CD4-positive, alpha-beta T cell treated with Interleukin-17A for 4 hours (primary cell): Measurements from ENCODE around the gene BIRC2.

Source experiments
- DNase-seq: peaks from one replicate; pipeline ENCODE4 v3.0.0-alpha.2; 2020; ENCODE audit warnings: mixed read lengths

BIRC2 gene

DNA sequence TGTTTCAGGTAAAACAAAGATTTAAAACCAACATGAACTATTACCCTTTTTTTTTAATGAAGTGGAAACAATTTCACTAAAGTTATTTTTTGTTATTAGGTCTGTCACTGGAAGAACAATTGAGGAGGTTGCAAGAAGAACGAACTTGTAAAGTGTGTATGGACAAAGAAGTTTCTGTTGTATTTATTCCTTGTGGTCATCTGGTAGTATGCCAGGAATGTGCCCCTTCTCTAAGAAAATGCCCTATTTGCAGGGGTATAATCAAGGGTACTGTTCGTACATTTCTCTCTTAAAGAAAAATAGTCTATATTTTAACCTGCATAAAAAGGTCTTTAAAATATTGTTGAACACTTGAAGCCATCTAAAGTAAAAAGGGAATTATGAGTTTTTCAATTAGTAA lies 30.9 kb downstream of the BIRC2 start:
- DNase-seq: no peak

DNA sequence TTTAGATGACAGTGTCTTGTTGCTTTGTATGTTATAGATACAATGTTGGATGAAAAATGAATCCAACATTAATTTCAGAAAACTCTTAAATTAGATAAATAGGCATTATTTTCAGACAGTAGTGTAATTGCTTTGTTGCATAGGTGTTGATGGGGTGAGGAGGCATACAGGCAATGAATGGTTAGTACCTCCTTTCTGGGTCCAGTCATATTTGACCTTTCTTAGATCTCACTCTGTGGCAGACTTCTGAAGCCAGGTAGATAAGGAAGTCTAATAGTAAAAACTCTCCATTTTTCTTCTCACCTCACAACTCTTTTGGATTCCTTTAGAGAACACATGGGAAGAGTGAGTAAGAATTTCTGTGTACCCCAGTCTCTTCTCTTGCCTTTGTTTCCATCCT lies 31.8 kb downstream of the BIRC2 start:
- no peak for DNase-seq

DNA sequence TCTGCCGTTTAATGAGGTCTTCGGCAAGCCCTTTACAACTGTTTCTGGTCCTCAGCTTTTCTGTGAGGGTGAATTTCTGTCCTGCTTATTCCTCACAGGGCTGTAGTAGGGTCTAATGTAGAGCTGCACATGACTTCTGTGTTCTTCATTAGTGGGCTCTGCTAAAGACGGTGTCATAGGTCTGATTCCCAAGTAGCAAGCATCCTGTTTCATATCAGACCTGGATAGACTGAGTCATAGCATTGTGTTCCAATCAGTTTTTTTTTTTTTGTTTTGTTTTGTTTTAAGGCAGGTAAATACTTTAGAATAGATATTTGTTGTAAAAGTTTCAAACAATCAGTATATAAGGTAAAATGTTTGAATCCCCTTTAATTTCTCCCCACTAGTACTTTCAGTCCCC lies 35.4 kb downstream of the BIRC2 start:
- DNase-seq: no peak

DNA sequence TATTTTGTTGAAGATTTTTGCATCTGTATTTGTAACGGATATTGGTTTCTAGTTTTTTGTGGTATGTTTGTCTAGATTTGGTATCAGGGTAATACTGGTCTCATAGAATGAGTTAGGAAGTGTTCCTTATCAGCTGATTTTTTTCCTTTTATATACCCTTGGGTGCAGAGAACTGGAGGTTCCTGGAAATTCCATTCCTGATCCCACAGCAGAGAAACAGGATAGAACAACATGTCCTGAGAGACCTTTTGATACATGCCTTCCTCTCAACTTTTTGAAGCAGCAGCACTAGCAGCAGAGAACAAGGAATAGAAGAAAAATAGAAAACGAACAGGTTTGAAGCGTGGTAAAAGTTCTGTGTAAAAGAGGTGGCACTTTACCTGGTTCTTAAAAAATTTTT lies 36.8 kb downstream of the BIRC2 start:
- DNase-seq: no peak

DNA sequence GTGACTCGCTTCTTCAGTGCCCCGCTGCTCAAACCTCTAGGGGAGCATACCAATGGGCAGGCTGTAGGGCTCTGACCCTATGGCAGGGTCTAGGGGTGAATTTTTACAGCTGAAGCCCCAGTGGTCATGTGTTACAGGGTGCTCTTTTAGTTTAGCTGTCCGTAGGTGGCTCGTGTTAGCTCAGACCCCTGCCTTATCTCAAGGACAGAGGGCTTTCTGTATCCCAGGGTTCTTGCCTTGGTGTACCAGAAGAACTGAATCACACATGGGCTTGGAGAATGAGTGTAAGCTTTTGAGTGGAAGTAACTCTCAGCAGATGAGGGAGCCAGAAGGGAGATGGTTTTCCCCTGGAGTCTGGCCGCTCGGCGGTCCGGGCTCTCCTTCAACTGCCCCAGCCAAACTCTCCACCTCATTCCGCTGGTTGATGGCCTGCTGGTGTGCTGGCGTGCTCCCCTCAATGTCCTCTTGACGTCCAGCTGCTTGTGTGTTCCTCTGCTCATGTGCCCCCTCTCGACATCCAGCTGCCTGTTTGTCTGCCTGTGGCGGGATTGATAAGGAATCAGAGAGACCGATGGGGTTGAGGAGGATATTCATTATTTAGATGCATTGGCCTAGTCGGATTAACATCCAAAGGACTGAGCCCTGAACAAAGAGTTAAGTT lies 37.5 kb downstream of the BIRC2 start:
- DNase-seq: no peak

DNA sequence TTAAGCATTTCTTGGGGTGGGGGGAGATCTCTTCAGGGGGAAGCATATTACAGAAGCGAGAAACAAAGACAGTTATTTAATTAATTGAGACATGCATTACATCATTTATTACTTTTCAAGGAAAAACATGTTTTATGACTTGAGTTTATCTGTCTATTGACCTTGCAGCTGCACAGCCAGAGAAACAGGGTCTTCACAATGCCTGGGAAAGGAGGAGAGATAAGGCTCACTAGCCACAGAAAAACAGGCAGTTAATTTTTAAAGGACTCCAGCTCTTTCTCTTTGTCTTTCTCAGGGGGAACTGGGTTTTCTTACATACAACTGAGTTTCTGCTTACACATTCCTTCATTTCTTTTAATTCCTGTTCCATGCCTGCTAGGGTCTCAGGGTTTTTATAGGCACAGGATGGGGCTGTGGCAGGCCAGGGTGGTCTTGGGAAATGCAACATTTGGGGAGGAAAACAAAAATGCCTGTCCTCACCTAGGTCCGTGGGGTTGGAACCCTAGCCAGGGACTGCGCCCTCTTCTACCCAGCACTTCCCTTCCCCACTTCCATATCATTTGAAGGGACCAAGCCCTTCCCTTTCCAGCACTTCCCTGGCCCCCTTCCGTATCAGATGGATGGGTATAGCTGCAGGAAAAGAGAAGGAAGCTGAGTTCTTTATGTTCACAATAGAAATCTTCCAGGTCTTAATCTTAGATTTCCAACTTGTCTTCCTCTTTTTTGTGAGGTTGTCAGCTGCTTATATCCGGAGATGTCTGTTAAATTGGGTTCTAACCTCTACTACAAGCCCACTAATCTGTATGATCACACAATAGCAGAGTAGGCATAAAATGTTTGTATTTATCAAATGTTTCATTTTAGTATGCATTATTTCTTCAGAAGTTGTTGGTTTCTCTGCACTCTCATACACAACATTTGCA lies 38.3 kb downstream of the BIRC2 start:
- DNase-seq: no peak

DNA sequence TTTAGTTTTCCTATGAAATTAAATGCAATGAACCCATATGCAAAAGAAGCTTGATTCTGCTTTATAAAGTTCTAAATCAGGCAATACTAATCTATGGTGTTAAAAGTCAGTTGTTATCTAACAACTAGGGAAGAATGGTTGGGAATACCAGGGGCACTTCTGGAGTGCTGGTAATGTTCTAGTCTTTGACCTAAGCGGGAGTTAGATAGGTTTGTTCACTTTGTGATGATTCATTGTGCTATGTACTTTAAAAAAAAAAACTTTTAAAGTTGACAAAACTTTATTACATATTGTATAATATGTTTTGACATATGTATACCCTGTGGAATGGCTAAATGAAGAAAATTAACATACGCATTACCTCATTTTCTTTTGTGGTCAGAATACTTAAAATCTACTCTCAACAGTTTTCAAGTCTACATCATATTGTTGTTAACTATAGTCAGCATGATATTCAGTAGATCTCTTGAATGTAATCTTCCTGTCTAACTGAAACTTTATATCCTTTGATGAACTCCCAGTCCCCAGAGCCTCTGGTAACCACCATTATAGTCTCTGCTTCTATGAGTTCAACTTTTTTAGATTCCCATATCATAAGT lies 39.2 kb downstream of the BIRC2 start:
- DNase-seq: no peak

DNA sequence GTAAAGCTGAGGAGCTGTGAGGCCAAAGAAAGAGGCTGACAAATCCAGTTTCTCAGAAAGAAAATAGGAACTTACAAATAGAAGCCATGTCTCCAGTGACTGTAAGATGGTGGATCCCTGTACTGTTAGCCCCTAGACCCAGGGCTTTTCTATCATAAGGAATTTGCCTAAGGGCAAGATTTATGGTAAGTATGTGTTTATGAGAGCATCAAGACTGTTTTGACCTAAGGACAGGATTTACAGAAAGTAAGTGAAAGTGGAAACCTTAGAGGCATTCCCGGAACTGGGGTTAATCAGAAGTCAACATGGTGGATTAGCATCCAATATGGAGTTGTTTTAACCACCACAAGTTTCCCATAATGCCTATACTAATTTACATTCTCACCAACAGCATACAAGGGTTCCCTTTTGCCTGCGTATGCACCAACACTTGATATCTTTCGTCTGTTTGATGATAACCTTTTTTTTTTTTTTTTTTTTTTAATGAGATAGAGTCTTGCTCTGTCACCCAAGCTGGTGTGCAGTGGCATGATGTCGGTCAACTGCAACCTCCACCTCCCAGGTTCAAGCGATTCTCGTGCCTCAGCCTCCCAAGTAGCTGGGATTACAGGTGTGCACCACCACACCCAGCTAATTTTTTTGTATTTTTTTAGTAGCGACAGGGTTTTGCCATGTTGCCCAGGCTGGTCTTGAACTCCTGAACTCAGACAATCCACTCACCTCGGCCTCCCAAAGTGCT lies 40.2 kb downstream of the BIRC2 start:
- DNase-seq: no peak

DNA sequence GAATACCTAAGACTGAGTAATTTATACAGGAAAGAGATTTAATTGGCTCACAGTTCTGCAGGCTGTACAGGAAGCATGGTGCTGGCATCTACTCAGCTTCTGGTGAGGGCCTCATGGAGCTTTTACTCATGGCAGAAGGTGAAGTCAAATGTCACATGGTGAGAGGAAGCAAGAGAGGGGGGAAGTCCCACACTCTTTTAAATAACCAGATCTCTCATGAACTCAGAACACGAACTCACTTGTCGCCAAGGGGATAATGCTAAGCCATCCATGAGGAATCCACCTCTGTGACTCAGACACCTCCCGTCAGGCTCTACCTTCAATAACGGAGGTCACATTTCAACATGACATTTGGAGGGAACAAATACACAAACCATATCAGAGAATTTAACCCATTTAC lies 42.2 kb downstream of the BIRC2 start:
- no peak for DNase-seq

DNA sequence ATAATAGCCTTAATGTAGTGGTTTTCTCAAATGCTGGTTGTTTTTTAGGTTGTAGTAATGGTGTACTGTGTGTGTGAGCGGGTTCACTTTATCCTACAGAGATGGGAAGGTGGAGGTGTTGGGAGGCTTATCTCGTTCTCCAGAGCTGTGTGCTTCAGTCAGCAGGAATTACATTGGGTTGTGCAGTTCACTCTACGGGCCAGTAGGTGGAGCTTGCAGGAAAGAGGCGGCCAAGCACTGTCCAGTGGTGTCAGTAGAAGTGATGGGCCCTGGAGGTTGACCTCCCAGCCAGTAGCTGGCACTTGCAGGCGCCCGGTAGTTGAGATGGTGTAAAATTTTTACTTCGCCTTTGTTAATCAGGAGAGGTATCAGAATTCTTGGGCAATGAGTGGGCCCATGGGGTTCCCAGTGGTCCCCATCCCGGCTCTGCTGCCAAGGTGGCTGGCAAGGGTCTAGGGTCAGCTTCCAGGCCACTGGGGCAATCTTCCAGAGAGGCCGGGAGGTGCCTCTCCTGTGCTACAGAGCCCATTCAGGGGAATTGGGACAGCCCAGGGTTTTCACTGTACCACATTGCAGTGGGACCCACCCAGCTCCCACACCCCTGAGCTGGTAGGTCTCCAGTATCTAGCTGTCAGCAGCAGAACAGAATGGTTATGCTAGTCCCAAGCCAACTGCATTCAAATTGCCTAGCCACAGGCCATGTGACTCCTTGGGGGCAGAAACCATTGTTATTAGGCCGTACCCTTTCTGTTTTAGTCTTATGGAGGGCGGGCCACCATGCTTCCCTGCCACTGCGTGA lies 43.9 kb downstream of the BIRC2 start:
- DNase-seq: peak; percentile 63

DNA sequence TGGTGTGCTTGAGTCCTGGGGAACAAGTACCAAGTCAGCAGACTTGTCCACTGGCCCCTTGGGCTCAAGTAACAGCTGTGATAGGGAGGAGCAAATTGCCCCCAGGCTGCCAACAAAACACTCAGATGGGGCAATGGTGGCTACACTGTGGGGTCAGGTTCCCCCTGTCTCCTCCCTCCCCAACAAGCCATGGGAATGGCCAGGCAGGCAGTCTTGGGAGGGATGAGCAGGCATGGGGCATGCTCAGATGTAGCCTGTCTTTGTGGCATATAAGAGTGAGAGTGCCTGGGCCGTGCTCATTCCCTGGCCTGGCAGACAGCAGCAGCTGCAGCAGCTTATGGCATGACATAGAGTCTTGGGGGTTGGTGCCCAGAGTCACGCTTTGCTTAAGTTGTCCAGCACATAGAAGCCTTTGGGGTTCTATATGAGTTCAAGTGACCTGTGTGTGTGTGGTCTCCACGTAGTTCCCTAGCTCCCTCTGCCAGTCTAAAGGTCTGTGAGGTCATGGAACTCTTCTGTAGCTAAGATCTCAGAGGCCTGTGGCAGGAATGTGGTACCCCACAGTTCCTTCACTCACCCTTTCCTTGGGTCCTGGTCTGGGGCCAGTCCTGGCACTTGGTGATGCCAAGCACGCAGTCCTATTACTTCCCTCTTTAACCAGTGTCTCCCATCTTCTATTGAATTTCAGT lies 44.7 kb downstream of the BIRC2 start:
- DNase-seq: no peak

DNA sequence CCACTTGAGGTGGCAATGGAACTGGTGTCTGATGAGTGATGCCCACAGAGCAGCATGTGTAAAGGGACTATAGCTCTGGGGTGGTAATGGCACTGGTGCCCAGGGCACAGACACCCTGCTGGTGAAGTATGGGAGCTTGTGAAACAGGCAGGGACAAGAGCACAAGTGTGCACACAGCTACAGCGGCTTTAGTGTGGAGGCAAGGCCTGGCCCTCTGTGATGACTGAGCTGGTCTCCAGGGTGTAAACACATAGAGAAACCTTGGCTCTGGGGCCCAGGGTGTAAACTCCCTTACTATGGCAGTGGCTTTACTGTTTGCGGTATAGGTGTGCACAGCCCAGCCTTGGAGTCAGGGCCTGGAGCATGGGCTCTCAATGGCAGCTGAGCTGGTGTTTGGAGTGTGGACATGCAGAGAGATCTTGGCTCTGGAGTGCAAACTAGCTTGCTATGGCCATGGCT lies 46.3 kb downstream of the BIRC2 start:
- DNase-seq: no peak

DNA sequence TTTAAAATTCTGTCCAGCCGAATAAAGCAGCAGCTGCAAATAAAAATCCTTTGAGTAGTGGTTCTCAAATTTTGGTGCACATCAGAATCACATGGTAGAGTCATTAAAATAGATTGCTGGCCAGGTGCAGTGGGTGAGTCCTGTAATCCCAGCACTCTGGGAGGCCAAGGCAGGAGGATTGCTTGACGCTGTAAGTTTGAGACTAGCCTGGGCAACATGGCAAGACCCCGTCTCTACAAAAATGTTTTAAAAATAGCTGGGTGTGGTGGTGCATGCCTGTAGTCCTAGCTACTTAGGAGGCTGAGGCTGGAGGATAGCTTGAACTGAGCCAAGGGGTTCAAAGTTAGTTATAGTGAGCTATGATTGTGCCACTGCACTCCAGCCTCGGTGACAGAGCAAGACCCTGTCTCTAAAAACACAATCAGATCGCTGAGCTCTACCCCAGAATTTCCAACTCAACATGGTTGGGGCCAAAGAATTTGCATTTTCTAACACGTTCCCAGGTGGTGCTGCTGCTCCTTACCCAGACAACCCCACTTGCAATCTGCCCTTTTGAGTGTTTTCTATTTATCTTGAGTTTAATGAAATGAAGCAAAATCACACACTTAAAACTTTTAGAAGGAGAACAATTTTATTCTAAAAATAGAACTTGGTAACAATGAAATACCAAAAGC lies 48.8 kb downstream of the BIRC2 start:
- DNase-seq: no peak

DNA sequence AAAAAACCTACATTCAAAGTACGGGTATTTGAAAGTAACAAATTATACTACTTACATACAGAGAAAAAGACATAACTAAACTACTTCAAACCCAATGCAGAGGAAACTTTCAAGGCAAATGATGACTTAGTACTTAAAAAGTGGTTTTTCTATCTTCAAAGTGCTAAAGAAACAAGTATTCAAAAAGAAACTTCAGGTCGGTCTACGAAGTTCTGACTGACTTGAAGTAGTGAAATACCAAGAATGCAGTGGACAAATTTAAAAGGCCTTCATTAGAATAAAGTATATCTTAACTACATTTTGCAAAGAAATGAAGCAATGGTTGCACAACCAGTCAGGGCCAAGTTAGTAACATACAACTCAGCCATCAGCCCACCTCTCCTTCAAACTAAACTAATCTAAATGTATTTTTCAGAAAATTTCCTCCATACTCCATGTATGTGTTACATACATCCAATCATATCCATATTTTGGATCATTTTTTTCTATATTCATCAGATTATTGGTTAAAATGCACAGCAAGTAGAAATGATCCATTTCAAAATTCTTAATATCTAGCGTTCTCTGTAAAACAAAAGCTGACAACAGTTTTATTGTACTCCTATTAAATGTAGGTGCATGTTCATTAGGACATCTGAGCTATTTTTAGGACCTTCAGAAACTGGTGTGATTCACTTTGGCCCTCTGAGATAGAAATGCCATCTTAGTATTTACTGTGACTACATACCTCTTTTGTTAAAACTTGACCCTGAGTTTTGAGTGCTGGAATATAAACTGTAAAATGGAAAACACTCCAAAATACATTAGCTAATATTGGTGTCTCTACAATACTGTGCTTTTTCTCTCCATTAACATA lies 49.9 kb downstream of the BIRC2 start:
- DNase-seq: no peak

DNA sequence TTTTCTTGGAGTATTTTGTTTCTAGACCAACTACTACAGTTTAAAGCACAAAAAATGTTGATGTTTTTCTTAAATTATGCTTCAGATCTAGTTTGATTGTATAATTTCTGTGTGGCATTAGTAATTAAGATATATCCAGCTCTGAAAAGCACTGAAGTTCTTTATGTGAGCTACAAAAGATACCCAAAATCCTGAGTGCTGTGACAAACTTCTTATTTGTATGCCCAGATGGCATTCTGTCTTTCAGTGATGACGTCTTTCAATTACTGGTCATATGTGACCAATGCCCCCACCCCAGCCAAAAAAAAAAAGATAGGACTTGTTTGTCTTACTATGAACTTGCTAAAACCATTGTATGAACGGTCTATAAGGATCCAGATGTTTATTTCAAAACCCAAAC lies 51.3 kb downstream of the BIRC2 start:
- no peak for DNase-seq

DNA sequence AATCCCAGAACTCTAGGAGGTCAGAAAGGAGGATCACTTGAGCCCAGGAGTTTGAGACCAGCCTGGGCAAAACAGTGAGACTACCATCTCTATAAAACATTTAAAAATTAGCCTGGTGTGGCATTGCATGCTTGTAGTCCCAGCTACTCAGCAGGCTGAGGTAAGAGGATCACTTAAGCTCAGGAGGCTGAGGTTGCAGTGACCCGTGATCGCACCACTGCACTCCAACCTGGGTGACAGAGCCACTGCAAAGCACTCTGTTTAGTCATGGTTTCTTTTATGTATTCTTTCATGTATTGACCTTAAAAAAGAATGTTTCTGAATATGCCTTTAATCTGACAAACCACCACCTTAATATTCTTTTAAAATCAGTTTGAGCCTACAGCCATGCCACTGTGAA lies 52.2 kb downstream of the BIRC2 start:
- DNase-seq: no peak

DNA sequence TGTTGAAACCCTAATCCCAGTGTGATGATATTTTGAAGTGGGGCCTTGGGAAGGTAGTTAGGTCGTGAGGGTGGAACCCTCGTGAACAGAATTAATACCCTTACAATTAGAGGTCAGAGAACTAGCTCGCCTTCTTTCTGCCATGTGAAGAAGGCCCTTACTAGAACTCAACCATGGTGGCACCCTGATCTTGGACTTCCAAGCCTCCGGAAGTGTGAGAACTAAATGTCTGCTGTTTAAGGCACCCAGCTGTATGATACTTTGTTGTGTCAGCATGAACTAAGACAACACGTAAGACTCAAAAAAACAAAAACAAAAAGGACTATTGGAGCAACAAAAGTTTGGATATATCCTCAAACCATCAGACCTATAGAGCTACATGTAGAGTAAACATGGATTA lies 53.6 kb downstream of the BIRC2 start:
- DNase-seq: no peak

DNA sequence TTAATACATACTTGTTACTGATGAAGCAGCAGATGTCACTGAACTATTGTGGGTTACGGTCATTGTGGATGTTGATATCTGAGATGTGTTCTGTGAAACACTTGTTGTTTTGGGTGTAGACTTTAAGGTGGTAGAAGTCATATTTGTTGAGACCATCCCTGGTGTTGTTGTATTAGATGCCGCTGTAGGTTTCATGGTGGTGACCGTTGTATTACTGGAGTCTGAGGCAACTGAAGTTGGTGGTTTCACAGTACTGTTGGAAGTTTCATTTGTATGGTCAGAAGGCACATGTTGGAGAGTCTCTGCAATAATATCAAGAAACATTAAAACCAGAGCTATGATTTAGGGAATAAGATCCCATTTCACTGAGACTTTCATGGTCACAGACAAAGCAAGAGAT lies 54.9 kb downstream of the BIRC2 start:
- no peak for DNase-seq

DNA sequence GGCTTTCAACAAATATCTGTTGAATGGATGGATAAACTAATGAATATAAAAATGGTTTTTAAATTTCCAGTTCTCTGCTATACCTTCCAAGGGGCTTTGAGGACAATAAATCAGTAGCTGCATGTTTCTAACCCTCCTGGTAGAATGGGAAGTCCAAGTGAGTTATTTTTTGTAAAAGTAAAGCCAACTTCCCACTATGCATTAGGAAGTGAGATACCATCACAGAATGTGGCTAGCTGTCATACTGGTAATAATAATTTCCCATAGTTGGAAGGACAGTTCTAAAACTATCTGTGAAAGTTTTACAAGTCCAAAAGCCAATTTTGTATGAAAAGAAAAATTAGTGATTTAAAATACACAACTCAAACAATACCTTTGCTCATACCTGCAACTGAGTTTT lies 55.5 kb downstream of the BIRC2 start:
- DNase-seq: no peak

DNA sequence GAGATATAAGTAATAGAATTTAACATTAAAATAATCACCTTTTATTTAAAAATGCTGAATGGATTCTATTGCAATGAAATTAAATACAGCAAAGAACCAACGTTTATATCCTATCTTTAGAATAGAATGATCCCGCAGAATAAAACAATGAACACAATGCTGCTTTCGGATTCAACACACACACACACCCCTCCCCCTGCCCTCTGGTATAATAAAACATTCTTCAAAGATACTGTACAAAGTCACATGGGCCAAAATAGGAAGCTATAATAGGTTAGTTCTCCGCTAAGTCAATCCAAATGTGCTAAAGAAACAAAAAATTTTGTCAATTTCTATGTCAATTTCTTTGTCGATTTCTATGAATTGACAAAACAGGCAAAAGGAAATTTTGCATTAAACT lies 58.5 kb downstream of the BIRC2 start:
- no peak for DNase-seq
